HG03064 (cell line): ENCODE results near the gene ANGPTL1.
"Not testable (repeated sequence)": the region's sequence is repeated elsewhere in the genome, so short reads cannot be mapped to it uniquely, and the experiment has no call there.

Source experiments
- ATAC-seq: cut with Tn5 transposase; IDR thresholded peaks from one replicate; pipeline ENCODE4 v1.9.1; 2021; ENCODE audit warnings: low read depth; ENCODE audit not compliant: unreplicated experiment

The ANGPTL1 gene

DNA sequence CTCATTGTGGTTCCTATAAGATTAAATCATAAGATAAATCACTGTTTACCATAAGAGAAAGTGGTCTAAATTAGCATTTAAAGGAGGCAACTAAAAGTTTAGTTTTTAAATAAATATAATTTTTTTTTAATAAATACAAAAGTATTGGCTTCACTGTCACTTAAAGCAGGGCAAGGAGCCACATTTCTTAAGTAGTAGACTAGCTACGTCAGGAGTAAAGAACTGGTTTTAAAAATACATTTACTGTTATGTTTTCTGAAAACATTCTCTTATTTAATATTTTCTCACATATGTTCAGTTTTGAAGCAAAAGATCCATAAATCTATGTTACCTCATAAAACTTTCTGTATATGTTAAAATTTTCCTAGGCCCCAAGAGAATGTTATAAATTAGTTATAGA is 2.2 kb downstream of the ANGPTL1 start:
- ATAC-seq = no peak

GRCh38 chr1:178867670-178868069 is 3.2 kb downstream of the ANGPTL1 start:
- no peak for ATAC-seq

- no peak for ATAC-seq
Measured at GRCh38 chr1:178864326-178864725, 6.6 kb downstream of the ANGPTL1 start.

DNA sequence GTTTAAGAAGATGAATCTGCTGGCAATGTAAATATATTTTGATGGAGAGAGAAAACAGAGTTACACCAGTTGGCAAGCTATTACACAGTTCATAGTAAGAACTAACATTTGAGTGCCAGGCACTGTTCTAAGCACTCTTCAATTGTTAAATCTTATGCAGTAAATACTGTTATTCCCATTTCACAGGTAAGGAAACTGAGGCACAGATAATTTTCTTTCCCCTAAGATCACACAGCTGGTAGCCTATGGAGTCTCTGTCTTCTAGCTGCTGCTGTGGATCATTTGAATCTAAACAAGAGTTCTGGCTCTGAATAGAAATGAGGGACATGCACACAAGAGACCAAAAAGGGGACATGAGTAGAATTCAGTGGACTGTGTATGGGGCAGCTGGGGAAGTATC is 8.0 kb downstream of the ANGPTL1 start:
- no peak for ATAC-seq

DNA sequence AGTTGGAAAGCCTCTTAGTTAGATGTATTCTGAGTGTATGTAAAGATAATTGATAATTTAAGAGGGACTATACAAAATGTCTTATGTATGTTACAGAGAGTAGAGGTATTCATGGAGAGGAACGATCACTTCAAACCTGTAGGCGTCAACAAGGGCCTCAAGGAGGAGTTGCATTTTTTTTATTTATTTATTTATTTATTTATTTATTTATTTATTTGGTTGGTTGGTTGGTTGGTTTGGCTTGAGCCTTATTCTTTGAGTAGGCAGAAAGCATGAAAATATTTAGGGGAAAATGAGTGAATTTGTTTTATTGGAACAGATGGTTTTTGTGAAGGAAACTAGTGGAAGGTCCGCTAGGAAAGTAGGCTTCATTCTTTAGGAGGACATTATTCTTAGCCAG is 8.5 kb downstream of the ANGPTL1 start:
- ATAC-seq = no peak

GRCh38 chr1:178857126-178857525 is 13.8 kb downstream of the ANGPTL1 start:
- no peak for ATAC-seq

DNA sequence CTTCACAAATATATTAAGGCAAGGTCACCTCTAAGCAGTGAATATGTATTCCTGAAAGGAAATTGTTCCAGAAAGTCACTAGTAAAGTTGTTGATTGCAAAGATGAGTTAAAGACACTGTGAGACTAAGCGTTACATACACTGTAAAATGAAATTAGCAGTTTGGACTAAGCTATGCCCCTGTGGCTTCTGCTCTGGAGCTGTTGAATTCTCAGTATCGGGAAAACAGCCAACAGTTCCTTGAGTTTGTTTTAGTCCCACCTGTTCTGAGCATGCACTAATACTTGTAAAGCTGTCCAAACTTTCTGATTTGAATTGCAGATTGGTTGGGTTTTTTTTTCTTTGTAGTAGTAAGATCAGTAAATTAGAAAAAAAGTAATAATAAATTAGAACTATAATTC is 21.0 kb downstream of the ANGPTL1 start:
- no peak for ATAC-seq

DNA sequence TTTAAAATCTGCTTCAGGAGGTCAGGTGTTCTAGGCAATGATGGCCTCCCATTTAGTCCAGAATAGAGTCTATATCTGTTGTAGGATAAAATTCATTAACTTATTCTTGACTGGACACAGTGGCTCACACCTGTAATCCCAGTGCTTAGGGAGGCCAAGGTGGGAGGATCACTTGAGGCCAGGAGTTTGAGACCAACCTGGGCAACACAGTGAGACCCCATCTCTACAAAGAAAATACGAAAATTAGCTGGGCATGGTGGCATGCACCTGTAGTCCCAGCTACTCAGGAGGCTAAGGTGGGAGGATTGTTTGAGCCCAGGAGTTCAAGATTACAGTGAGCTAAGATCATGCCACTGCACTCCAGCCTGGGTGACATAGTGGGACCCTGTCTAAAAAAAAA is 23.0 kb downstream of the ANGPTL1 start:
- ATAC-seq = not testable (repeated sequence)

DNA sequence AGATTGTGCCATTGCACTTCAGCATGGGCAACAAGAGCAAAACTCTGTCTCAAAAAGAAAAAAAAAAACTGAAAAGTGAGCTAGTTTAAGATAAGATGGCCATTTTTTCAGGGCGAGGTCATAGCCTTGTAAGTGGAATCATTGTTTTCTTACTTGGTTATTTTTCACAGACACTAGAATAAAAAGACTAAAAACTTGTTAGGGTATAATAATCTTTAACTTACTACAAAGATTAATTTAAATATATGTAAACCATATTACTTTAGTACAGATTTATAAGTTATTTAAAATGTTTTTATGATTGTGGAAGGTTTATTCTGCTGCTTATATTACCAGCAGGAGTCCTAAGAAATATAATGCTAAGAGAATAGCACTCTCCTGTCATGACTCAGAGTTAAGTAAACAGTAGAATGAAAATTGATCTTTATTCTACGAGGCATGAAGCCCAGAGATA is 23.5 kb downstream of the ANGPTL1 start:
- no peak for ATAC-seq

GRCh38 chr1:178846306-178846705 is 24.6 kb downstream of the ANGPTL1 start:
- no peak for ATAC-seq

- ATAC-seq = no peak
Measured at GRCh38 chr1:178844436-178844835, 26.4 kb downstream of the ANGPTL1 start.

DNA sequence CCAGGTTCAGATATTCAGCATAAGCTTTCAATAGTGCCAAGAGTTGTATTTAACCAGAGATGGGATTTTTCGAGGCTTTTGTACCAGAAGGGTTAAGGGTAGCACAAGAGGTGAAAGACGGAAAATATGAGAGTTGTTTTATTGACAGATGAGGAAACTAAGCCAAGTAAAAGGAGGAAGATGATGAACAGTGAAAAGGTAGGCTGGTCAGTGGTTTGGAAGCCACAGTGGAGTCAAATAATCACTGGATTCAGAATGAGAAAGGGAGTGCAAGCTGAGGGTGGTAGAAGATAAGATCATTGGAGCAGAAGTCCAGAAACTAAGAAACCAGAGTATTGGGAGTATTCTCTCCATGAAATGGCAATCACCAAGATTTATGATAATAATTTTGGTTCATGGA is 45.7 kb downstream of the ANGPTL1 start:
- no peak for ATAC-seq

DNA sequence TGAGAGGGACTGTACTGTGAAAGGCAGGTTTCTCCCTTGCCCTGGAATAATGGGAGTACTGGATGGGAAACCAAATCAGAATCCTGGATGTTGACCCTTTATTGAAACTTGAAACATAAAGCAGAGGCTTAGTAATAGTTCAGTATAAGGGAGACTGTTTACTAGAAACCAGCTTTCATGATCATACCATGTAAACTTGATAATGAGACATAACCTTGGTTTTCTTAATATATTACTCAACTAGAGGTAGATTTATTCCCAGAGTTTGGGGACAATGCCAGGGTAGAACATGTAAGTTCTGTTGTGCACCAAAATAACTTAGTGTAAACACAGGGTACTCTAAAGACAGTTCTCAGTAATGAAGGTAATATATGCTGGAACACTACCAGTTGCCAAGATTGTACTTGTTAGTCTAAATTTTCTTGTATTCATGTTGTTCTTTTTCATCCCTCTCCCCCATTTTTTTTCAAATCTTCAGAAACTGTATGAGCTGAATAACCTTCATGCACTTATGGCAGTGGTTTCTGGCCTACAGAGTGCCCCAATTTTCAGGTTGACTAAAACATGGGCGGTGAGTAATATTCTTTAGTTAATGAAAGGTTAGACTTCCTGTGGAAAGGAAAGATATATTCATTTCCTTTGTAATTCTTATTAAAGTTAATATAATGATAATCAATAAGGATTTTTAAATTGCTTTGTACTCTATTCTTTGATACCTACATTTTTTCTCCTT is 49.6 kb downstream of the ANGPTL1 start:
- ATAC-seq = no peak

GRCh38 chr1:178819123-178819522 is 51.8 kb downstream of the ANGPTL1 start:
- no peak for ATAC-seq

DNA sequence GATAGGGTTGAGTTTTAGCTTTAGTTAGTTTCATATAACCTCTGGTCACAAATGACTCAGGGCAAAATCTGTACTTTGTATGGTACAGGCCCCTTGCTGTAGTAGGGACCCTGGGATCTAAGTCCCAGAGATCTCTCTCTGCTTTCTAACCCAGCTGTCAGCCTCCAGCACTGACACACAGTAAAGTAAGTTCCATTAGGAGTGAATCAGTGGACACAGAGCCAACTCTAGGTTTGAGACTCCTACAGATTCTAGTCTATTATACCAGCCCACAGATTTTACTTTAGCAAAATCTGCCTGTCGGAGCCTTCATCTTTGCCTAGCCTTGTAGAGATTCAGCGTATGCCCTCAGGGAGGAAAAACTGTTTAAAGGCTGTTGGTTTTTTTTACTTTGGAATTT is 52.5 kb downstream of the ANGPTL1 start:
- ATAC-seq = no peak

DNA sequence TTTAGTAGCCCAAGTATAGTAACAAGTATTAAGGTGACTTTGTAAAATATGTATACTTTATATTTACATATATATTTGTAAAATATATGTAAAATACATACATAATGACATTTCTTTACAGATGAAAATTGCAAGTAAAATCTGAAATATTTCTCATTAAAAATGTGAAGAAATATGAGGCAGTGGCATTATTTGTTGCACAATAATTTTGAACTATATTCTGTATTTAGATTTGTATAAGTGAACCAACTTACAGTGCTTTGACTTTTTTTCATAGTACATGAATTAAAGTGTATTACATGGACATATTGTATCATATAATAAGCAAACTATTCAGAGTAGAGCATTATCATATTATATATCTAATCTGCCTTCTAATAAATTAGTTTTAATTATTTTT is 60.3 kb downstream of the ANGPTL1 start:
- ATAC-seq = no peak

DNA sequence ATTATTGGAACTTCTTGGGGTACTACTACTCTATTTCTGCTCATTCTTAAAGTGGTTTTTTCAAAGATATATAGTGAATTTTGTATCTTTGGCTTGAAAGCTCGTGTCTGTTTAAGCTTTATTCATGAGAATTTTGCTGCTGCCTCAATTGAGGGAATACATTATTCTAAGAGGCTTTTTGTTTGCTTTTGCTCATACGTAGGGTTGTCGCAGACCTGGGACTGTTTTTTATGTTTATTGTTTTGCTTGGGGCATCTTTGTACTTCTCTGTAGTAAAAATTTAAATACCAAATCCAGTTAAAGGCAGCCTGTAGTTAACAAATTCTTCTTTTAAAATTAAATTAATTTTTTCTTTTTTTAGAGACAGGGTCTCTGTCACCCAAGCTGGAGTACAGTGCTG is 62.3 kb downstream of the ANGPTL1 start:
- no peak for ATAC-seq

DNA sequence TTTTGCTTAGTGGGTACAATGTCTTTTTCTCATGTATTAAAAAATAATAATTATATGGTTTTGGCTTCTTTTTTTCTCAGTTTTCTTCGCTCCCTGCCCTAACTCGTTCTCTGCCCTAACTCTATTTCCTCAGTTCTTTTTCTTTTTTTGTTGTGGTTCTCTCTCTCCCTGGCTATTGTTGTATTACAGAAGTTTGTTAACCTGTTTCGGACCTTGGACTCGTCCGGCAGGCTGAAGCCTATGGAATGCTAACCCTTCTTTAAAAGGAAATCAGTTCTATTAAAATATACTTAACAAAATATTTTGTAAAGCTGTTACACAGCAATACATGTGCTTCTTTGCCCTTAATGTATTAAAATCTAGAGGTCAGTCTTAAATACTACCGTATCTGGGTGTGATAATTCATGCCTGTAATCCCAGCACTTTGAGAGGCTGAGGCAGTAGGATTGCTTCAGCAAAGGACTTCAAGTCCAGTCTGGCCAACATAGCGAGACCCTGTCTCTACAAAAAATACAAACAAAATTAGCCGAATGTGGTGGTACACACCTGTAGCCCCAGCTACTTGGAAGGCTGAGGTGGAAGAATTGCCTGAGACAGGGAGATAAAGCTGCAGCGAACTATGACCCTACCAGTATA is 64.1 kb downstream of the ANGPTL1 start:
- no peak for ATAC-seq

DNA sequence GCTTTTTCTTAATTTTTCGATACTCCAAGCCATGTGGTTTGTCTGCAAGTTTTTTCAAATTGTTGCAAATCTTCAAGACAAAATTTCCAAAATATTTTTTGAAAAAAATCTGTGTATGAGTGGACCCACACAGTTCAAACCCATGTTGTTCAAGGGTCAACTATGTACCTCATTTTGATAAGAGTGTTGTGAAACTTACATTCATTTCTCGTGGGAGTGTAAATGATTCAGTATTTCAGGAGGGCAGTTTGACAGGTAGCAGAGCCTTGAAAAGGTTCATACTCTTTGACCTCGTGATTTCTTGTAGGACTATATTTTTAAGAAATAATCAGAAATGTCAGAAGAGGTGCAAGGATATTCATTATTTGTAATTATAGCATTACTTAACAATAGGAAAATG is 68.0 kb downstream of the ANGPTL1 start:
- no peak for ATAC-seq
